ENCODE results near the gene MEI1. TPM values are rescaled to one million over a fixed set of nuclear protein-coding genes. Genes with fewer than 3 reads are reported as not detected.

MEI1 gene
- total RNA-seq, 1 experiment from 2014 or later = 0.24 TPM

- Histone ChIP-seq H3K9me3 (ENCODE audit: low read depth, low read length, poor library complexity, severe bottlenecking) (no peaks in the 10 kb centered on the region), H3K27me3 (replicated peaks; ENCODE audit: insufficient read depth, low read depth, low read length, poor library complexity) (no peaks in the 10 kb centered on the region), H3K27ac (ENCODE audit: low read depth, low read length, poor library complexity, severe bottlenecking) (peak overlapping the region; percentile 69), H3K4me3 (ENCODE audit: low read depth, low read length, poor library complexity, severe bottlenecking) (peak overlapping the region; percentile 68), H3K4me1 (ENCODE audit: insufficient read depth, low read length, poor library complexity, severe bottlenecking) (no peaks in the 10 kb centered on the region), H3K36me3 (ENCODE audit: insufficient read depth, low read length, poor library complexity, severe bottlenecking) (peaks cover 32% of the 10 kb centered on the region)
- BruUV-seq (replicated peaks) = no TSS peak
- ChIA-PET POLR2A (ENCODE audit: low non-redundant PET) (no interaction called here), CTCF (no interaction called here)
- TF ChIP-seq EZH2 (IDR thresholded peaks at IDR 0.05; ENCODE audit: borderline replicate concordance, low read depth, low read length, poor library complexity, severe bottlenecking) (no peak), CTCF (conservative IDR thresholded peaks at IDR 0.05; ENCODE audit: low read depth, low read length) (no peak)
- no peak for DNase-seq (ENCODE audit: low spot score)
- intact Hi-C loops (cut with micrococcal nuclease; ENCODE audit: unreplicated experiment) = no loop called here
Measured at GRCh38 chr22:41681616-41682015, 17.7 kb upstream of the MEI1 start.

- TSS peak; percentile 29 for BruUV-seq (replicated peaks)
- no peaks in the 10 kb centered on the region for H3K9me3 ChIP-seq (ENCODE audit: low read depth, low read length, poor library complexity, severe bottlenecking)
- peak; percentile 83 for DNase-seq (ENCODE audit: low spot score)
- intact Hi-C loops (cut with micrococcal nuclease; ENCODE audit: unreplicated experiment) = no loop called here
- TF ChIP-seq CTCF (conservative IDR thresholded peaks at IDR 0.05; ENCODE audit: low read depth, low read length) = no peak
- TF ChIP-seq EZH2 (IDR thresholded peaks at IDR 0.05; ENCODE audit: borderline replicate concordance, low read depth, low read length, poor library complexity, severe bottlenecking) = no peak
- CTCF ChIA-PET = no interaction called here
- no peaks in the 10 kb centered on the region for H3K27me3 ChIP-seq (replicated peaks; ENCODE audit: insufficient read depth, low read depth, low read length, poor library complexity)
- H3K36me3 ChIP-seq (ENCODE audit: insufficient read depth, low read length, poor library complexity, severe bottlenecking) = peaks cover 28% of the 10 kb centered on the region
- POLR2A ChIA-PET (ENCODE audit: low non-redundant PET) = no interaction called here
- peaks cover 2% of the 10 kb centered on the region for H3K4me1 ChIP-seq (ENCODE audit: insufficient read depth, low read length, poor library complexity, severe bottlenecking)
- H3K27ac ChIP-seq (ENCODE audit: low read depth, low read length, poor library complexity, severe bottlenecking) = peak overlapping the region; percentile 69
- H3K4me3 ChIP-seq (ENCODE audit: low read depth, low read length, poor library complexity, severe bottlenecking) = peak overlapping the region; percentile 68
Measured at GRCh38 chr22:41682033-41682807, 17.1 kb upstream of the MEI1 start.

- intact Hi-C loops (cut with micrococcal nuclease; ENCODE audit: unreplicated experiment) = no loop called here
- Histone ChIP-seq H3K27me3 (replicated peaks; ENCODE audit: insufficient read depth, low read depth, low read length, poor library complexity) (no peaks in the 10 kb centered on the region), H3K4me1 (ENCODE audit: insufficient read depth, low read length, poor library complexity, severe bottlenecking) (peaks cover 5% of the 10 kb centered on the region), H3K27ac (ENCODE audit: low read depth, low read length, poor library complexity, severe bottlenecking) (peak overlapping the region; percentile 69), H3K9me3 (ENCODE audit: low read depth, low read length, poor library complexity, severe bottlenecking) (no peaks in the 10 kb centered on the region), H3K36me3 (ENCODE audit: insufficient read depth, low read length, poor library complexity, severe bottlenecking) (peaks cover 23% of the 10 kb centered on the region), H3K4me3 (ENCODE audit: low read depth, low read length, poor library complexity, severe bottlenecking) (peak overlapping the region; percentile 68)
- ChIA-PET POLR2A (ENCODE audit: low non-redundant PET) (no interaction called here), CTCF (interaction anchor here (0.7 kb wide), 1 partner anchor 243 kb away, joined by 3 read pairs; no protein-coding TSS in a partner anchor)
- no peak for TF ChIP-seq CTCF (conservative IDR thresholded peaks at IDR 0.05; ENCODE audit: low read depth, low read length)
- TF ChIP-seq EZH2 (IDR thresholded peaks at IDR 0.05; ENCODE audit: borderline replicate concordance, low read depth, low read length, poor library complexity, severe bottlenecking) = no peak
- DNase-seq (ENCODE audit: low spot score) = no peak
- BruUV-seq (replicated peaks) = no TSS peak
Measured at GRCh38 chr22:41683052-41683451, 16.3 kb upstream of the MEI1 start.

Data from A673 (cell line).